ENCODE results near the gene DSG1. TPM values are rescaled to one million over a fixed set of nuclear protein-coding genes. Genes with fewer than 3 reads are reported as not detected.

The DSG1 gene
- total RNA-seq, 1 experiment from 2014 or later: not detected

- Mint-ChIP-seq H3K27me3 (ENCODE audit: insufficient read depth, unreplicated experiment) (no peaks in the 10 kb centered on the region), H3K4me3 (ENCODE audit: unreplicated experiment) (no peak overlapping the region), H3K36me3 (ENCODE audit: insufficient read depth, unreplicated experiment) (no peaks in the 10 kb centered on the region), H3K4me1 (ENCODE audit: low read depth, unreplicated experiment) (peaks cover 31% of the 10 kb centered on the region), H3K9me3 (ENCODE audit: unreplicated experiment) (no peaks in the 10 kb centered on the region), H3K27ac (ENCODE audit: unreplicated experiment) (no peak overlapping the region)
- H3K4me1 ChIP-seq: peaks cover 10% of the 10 kb centered on the region
- no peak overlapping the region for H3K4me3 ChIP-seq (ENCODE audit: low read depth, low read length)
- H3K27me3 ChIP-seq (replicated peaks; ENCODE audit: control insufficient read depth, insufficient read depth, low read length): no peaks in the 10 kb centered on the region
- ChIA-PET CTCF (no interaction called here), POLR2A (no interaction called here)
- no peak for TF ChIP-seq CTCF (IDR thresholded peaks at IDR 0.05; ENCODE audit: insufficient read depth in 1 of 2, low read depth in 1 of 2, low read length in 1 of 2, severe bottlenecking in 1 of 2, unreplicated experiment in 1 of 2)
- H3K9me3 ChIP-seq: no peaks in the 10 kb centered on the region
- H3K36me3 ChIP-seq (ENCODE audit: control insufficient read depth, insufficient read depth, low read length): no peaks in the 10 kb centered on the region
- no TSS peak for BruUV-seq (replicated peaks)
- DNase-seq: no peak
- intact Hi-C loops (cut with micrococcal nuclease; ENCODE audit: unreplicated experiment): no loop called here
Measured at GRCh38 chr18:31303771-31304170, 14.2 kb upstream of the DSG1 start.

- no peak for DNase-seq
- Mint-ChIP-seq H3K27ac (ENCODE audit: unreplicated experiment) (no peak overlapping the region), H3K9me3 (ENCODE audit: unreplicated experiment) (no peaks in the 10 kb centered on the region), H3K4me3 (ENCODE audit: unreplicated experiment) (no peak overlapping the region), H3K36me3 (ENCODE audit: insufficient read depth, unreplicated experiment) (no peaks in the 10 kb centered on the region), H3K27me3 (ENCODE audit: insufficient read depth, unreplicated experiment) (peaks cover 3% of the 10 kb centered on the region), H3K4me1 (ENCODE audit: low read depth, unreplicated experiment) (peaks cover 9% of the 10 kb centered on the region)
- H3K4me1 ChIP-seq: no peaks in the 10 kb centered on the region
- CTCF ChIA-PET: no interaction called here
- intact Hi-C loops (cut with micrococcal nuclease; ENCODE audit: unreplicated experiment): no loop called here
- H3K36me3 ChIP-seq (ENCODE audit: control insufficient read depth, insufficient read depth, low read length): no peaks in the 10 kb centered on the region
- no TSS peak for BruUV-seq (replicated peaks)
- H3K9me3 ChIP-seq: no peaks in the 10 kb centered on the region
- no peak overlapping the region for H3K4me3 ChIP-seq (ENCODE audit: low read depth, low read length)
- no peak for TF ChIP-seq CTCF (IDR thresholded peaks at IDR 0.05; ENCODE audit: insufficient read depth in 1 of 2, low read depth in 1 of 2, low read length in 1 of 2, severe bottlenecking in 1 of 2, unreplicated experiment in 1 of 2)
- POLR2A ChIA-PET: no interaction called here
- no peaks in the 10 kb centered on the region for H3K27me3 ChIP-seq (replicated peaks; ENCODE audit: control insufficient read depth, insufficient read depth, low read length)
Measured at GRCh38 chr18:31309115-31309514, 8.8 kb upstream of the DSG1 start.

- Histone ChIP-seq H3K4me1 (no peaks in the 10 kb centered on the region), H3K27me3 (replicated peaks; ENCODE audit: control insufficient read depth, insufficient read depth, low read length) (no peaks in the 10 kb centered on the region), H3K4me3 (ENCODE audit: low read depth, low read length) (no peak overlapping the region), H3K9me3 (no peaks in the 10 kb centered on the region), H3K36me3 (ENCODE audit: control insufficient read depth, insufficient read depth, low read length) (no peaks in the 10 kb centered on the region)
- Mint-ChIP-seq H3K36me3 (ENCODE audit: insufficient read depth, unreplicated experiment) (no peaks in the 10 kb centered on the region), H3K4me1 (ENCODE audit: low read depth, unreplicated experiment) (no peaks in the 10 kb centered on the region), H3K4me3 (ENCODE audit: unreplicated experiment) (no peak overlapping the region), H3K27ac (ENCODE audit: unreplicated experiment) (no peak overlapping the region), H3K27me3 (ENCODE audit: insufficient read depth, unreplicated experiment) (no peaks in the 10 kb centered on the region), H3K9me3 (ENCODE audit: unreplicated experiment) (no peaks in the 10 kb centered on the region)
- no peak for DNase-seq
- no peak for TF ChIP-seq CTCF (IDR thresholded peaks at IDR 0.05; ENCODE audit: insufficient read depth in 1 of 2, low read depth in 1 of 2, low read length in 1 of 2, severe bottlenecking in 1 of 2, unreplicated experiment in 1 of 2)
- BruUV-seq (replicated peaks): no TSS peak
- intact Hi-C loops (cut with micrococcal nuclease; ENCODE audit: unreplicated experiment): no loop called here
- POLR2A ChIA-PET: no interaction called here
- CTCF ChIA-PET: no interaction called here
Measured at GRCh38 chr18:31316974-31317373, 986 bp upstream of the DSG1 start.

Data from Caco-2 (cell line).